Fibroblast of peridontal ligament (primary cell): ENCODE data around the gene NFYA.

ENCODE experiments used
- DNase-seq: peaks from one replicate; pipeline ENCODE4 v3.0.0-alpha.2; 2010; ENCODE audit errors: extremely low read depth

NFYA gene

GRCh38 chr6:41046084-41046483 lies 26.7 kb upstream of the NFYA start:
- DNase-seq: no peak

- no peak for DNase-seq
Measured at GRCh38 chr6:41047306-41047705, 25.5 kb upstream of the NFYA start.

GRCh38 chr6:41047745-41048732 lies 24.7 kb upstream of the NFYA start:
- DNase-seq: no peak

GRCh38 chr6:41049521-41049920 lies 23.3 kb upstream of the NFYA start:
- no peak for DNase-seq

GRCh38 chr6:41049955-41050354 lies 22.8 kb upstream of the NFYA start:
- no peak for DNase-seq

GRCh38 chr6:41050536-41050935 lies 22.2 kb upstream of the NFYA start:
- DNase-seq: no peak

- no peak for DNase-seq
Measured at GRCh38 chr6:41051873-41052272, 20.9 kb upstream of the NFYA start.

GRCh38 chr6:41053041-41053440 lies 19.7 kb upstream of the NFYA start, which contains the start of gene APOBEC2:
Gene APOBEC2 (plus strand): TSS chr6:41053202. CDS start chr6:41053348, 146 bp downstream.
- no peak for DNase-seq

GRCh38 chr6:41054511-41054910 lies 18.3 kb upstream of the NFYA start:
- DNase-seq: no peak

- no peak for DNase-seq
Measured at GRCh38 chr6:41055149-41055548, 17.6 kb upstream of the NFYA start.

GRCh38 chr6:41056768-41057490 lies 15.8 kb upstream of the NFYA start:
- no peak for DNase-seq

- no peak for DNase-seq
Measured at GRCh38 chr6:41058783-41059181, 14.0 kb upstream of the NFYA start.

GRCh38 chr6:41059556-41059955 lies 13.2 kb upstream of the NFYA start:
- DNase-seq: peak; percentile 18

GRCh38 chr6:41061196-41061726 lies 11.5 kb upstream of the NFYA start:
- no peak for DNase-seq

GRCh38 chr6:41062056-41062455 lies 10.7 kb upstream of the NFYA start:
- no peak for DNase-seq

GRCh38 chr6:41063884-41064285 lies 8.9 kb upstream of the NFYA start:
- no peak for DNase-seq

- DNase-seq: no peak
Measured at GRCh38 chr6:41064841-41065240, 7.9 kb upstream of the NFYA start.

GRCh38 chr6:41065550-41066026 lies 7.2 kb upstream of the NFYA start:
- no peak for DNase-seq

GRCh38 chr6:41066867-41067304 lies 5.9 kb upstream of the NFYA start:
- DNase-seq: peak; percentile 91

- DNase-seq: no peak
Measured at GRCh38 chr6:41071501-41071922, 1.3 kb upstream of the NFYA start.

GRCh38 chr6:41071923-41072835 lies 595 bp upstream of the NFYA start, which contains the start of gene OARD1:
Gene OARD1 (minus strand): TSS chr6:41072356. CDS start chr6:41071634, 722 bp downstream.
- peak; percentile 77 for DNase-seq
